Colonic mucosa (tissue), 4 donors: Measurements from ENCODE around the gene TUSC7. TPM values are rescaled to one million over a fixed set of nuclear protein-coding genes. Genes with fewer than 3 reads are reported as not detected.

Experiments
- DNase-seq: peaks from one replicate; pipeline ENCODE4 v3.0.0-alpha.2; 2020
- H3K27ac ChIP-seq: fragments of 200-600 bp; one replicate; pipeline ENCODE4 v1.8.0; 2021
- H3K27me3 ChIP-seq: fragments of 200-600 bp; one replicate; pipeline ENCODE4 v1.8.0; 2021
- H3K36me3 ChIP-seq: fragments of 200-600 bp; one replicate; pipeline ENCODE4 v1.8.0; 2021
- H3K4me1 ChIP-seq: fragments of 200-600 bp; one replicate; pipeline ENCODE4 v1.8.0; 2021; ENCODE audit warnings: mild to moderate bottlenecking
- H3K4me3 ChIP-seq: fragments of 200-600 bp; one replicate; pipeline ENCODE4 v1.8.0; 2021
- H3K9ac ChIP-seq, 2 donors: one replicate each; pipeline ENCODE4 v1.7.0; 2013; ENCODE audit warnings: control low read depth in 2 of 2, low read depth in 2 of 2, low read length in 2 of 2
- H3K9me3 ChIP-seq: fragments of 200-600 bp; one replicate; pipeline ENCODE4 v1.8.0; 2021
- CTCF ChIP-seq: fragments of 200-600 bp; IDR thresholded peaks from one replicate; pipeline ENCODE4 v1.8.0; 2022; ENCODE audit warnings: antibody characterized with exemption, mild to moderate bottlenecking
- intact Hi-C: fragments of 100-400 bp; cut with DNase I; formaldehyde crosslinking; loops from one replicate; pipeline ENCODE4 v1.14.1; 2022
- total RNA-seq, 2 donors: library from RNA; stranded (reverse); fragmentation: NEBNext Ultra II Directional in 1 of 2; extraction: Animal tissue kit (Norgen Biotek cat#: 25700) in 1 of 2; gene quantifications; one replicate each; pipeline ENCODE4 v1.2.1, GENCODE V29; 2021
- donor health status: healthy.
- donor health status: DM: no; HTN: no; CAD: no.
- donor health status: DM: no; HTN: no; CAD: no.

The TUSC7 gene
- total RNA-seq, 2 donors from 2014 or later = not detected

GRCh38 chr3:116669576-116669975, 40.0 kb upstream of the TUSC7 start:
- no peak overlapping the region for H3K4me3 ChIP-seq
- no peaks in the 10 kb centered on the region for H3K9me3 ChIP-seq
- no peaks in the 10 kb centered on the region for H3K36me3 ChIP-seq
- H3K27ac ChIP-seq = no peak overlapping the region
- TF ChIP-seq CTCF = no peak
- no peaks in the 10 kb centered on the region for H3K4me1 ChIP-seq
- H3K9ac ChIP-seq = no peak overlapping the region
- no peaks in the 10 kb centered on the region for H3K27me3 ChIP-seq
- DNase-seq = no peak
- intact Hi-C loops = no loop called here

GRCh38 chr3:116671151-116671550, 38.4 kb upstream of the TUSC7 start:
- Histone ChIP-seq H3K9me3 (no peaks in the 10 kb centered on the region), H3K36me3 (no peaks in the 10 kb centered on the region), H3K9ac (no peak overlapping the region), H3K27me3 (no peaks in the 10 kb centered on the region), H3K27ac (no peak overlapping the region), H3K4me1 (no peaks in the 10 kb centered on the region), H3K4me3 (no peak overlapping the region)
- no peak for TF ChIP-seq CTCF
- no peak for DNase-seq
- intact Hi-C loops = no loop called here

- DNase-seq = no peak
- Histone ChIP-seq H3K36me3 (no peaks in the 10 kb centered on the region), H3K4me1 (no peaks in the 10 kb centered on the region), H3K4me3 (no peak overlapping the region), H3K9me3 (no peaks in the 10 kb centered on the region), H3K27me3 (no peaks in the 10 kb centered on the region), H3K9ac (no peak overlapping the region), H3K27ac (no peak overlapping the region)
- intact Hi-C loops = no loop called here
- TF ChIP-seq CTCF = no peak
Measured at GRCh38 chr3:116678853-116679252, 30.7 kb upstream of the TUSC7 start.

- no peaks in the 10 kb centered on the region for H3K4me1 ChIP-seq
- TF ChIP-seq CTCF = no peak
- intact Hi-C loops = no loop called here
- no peaks in the 10 kb centered on the region for H3K36me3 ChIP-seq
- DNase-seq = no peak
- H3K9ac ChIP-seq = no peak overlapping the region
- no peak overlapping the region for H3K27ac ChIP-seq
- no peaks in the 10 kb centered on the region for H3K9me3 ChIP-seq
- H3K4me3 ChIP-seq = no peak overlapping the region
- no peaks in the 10 kb centered on the region for H3K27me3 ChIP-seq
Measured at GRCh38 chr3:116691041-116691440, 18.5 kb upstream of the TUSC7 start.

- intact Hi-C loops = no loop called here
- Histone ChIP-seq H3K36me3 (no peaks in the 10 kb centered on the region), H3K9me3 (no peaks in the 10 kb centered on the region), H3K4me1 (no peaks in the 10 kb centered on the region), H3K27me3 (no peaks in the 10 kb centered on the region), H3K27ac (no peak overlapping the region), H3K9ac (no peak overlapping the region), H3K4me3 (no peak overlapping the region)
- no peak for DNase-seq
- no peak for TF ChIP-seq CTCF
Measured at GRCh38 chr3:116701070-116701469, 8.5 kb upstream of the TUSC7 start.

- Histone ChIP-seq H3K9me3 (no peaks in the 10 kb centered on the region), H3K27me3 (no peaks in the 10 kb centered on the region), H3K4me3 (no peak overlapping the region), H3K9ac (no peak overlapping the region), H3K27ac (no peak overlapping the region), H3K36me3 (no peaks in the 10 kb centered on the region), H3K4me1 (no peaks in the 10 kb centered on the region)
- no peak for TF ChIP-seq CTCF
- intact Hi-C loops = no loop called here
- DNase-seq = no peak
Measured at GRCh38 chr3:116702334-116702733, 7.2 kb upstream of the TUSC7 start.
